Uterus (tissue), 2 donors: ENCODE results near the gene CUTC.

Source experiments
- POLR2A ChIP-seq, 2 donors: fragments of 450-650 bp; IDR thresholded peaks; one replicate each; pipeline ENCODE4 v1.6.1; 2016; ENCODE audit warnings: antibody characterized with exemption in 2 of 2, mild to moderate bottlenecking in 1 of 2, moderate library complexity in 1 of 2
- TF ChIP-seq, protein P1 (sequence below), 4 experiments: fragments of 200-600 bp in 2 of 4; fragments of 450-650 bp in 2 of 4; sonication (generic) in 2 of 4; IDR thresholded peaks; one replicate each; pipeline ENCODE4 v1.5.1; 2016 to 2019; ENCODE audit warnings: antibody characterized with exemption in 4 of 4, mild to moderate bottlenecking in 2 of 4, moderate library complexity in 1 of 4

DNA sequence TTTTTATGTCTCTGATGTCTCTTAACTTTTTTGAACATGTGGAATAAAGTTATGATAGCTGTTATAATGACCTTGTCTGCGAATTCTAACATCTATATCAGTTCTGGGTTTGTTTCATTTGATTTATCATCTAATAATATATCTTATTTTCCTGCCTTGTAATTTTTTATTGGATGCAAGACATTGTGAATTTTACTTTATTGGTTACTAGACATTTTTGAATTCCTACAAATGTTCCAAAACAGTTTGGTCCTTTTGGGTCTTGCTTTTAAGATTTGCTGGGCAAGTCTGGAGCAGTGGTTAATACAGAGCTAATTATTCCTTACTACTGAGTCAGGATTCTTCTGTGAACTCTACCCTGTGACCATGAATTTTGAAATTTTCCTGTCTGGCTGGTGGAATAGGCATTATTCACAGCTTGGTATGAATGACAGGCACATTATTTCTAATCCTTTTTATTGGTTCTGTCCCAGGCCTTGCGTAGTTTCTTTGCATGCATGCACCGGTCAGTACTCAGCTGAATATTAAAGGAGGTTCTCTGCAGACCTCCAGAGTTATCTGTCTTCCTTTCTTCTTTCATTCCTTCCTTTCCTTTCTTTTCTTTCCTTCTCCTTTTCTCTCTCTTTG, 9.0 kb downstream of the CUTC start:
- TF ChIP-seq, protein P1, sequence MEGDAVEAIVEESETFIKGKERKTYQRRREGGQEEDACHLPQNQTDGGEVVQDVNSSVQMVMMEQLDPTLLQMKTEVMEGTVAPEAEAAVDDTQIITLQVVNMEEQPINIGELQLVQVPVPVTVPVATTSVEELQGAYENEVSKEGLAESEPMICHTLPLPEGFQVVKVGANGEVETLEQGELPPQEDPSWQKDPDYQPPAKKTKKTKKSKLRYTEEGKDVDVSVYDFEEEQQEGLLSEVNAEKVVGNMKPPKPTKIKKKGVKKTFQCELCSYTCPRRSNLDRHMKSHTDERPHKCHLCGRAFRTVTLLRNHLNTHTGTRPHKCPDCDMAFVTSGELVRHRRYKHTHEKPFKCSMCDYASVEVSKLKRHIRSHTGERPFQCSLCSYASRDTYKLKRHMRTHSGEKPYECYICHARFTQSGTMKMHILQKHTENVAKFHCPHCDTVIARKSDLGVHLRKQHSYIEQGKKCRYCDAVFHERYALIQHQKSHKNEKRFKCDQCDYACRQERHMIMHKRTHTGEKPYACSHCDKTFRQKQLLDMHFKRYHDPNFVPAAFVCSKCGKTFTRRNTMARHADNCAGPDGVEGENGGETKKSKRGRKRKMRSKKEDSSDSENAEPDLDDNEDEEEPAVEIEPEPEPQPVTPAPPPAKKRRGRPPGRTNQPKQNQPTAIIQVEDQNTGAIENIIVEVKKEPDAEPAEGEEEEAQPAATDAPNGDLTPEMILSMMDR (IDR thresholded peaks at IDR 0.05) = no peak
- TF ChIP-seq POLR2A (IDR thresholded peaks at IDR 0.05) = no peak
